ENCODE data around the gene CEP290. TPM values are rescaled to one million over a fixed set of nuclear protein-coding genes. Genes with fewer than 3 reads are reported as not detected.

Gene CEP290
- total RNA-seq, 5 donors from 2014 or later (not counting 1 experiment from before 2014, with no cell fraction given): 18.5 to 22.6 (median 20.8) TPM

GRCh38 chr12:88132392-88132791, 9.5 kb downstream of the CEP290 start:
- peaks cover 0 to 3% (median 0%) of the 10 kb centered on the region in 3 donors for H3K4me1 Mint-ChIP-seq
- CTCF ChIA-PET: no interaction called here
- no peak overlapping the region for H3K27ac Mint-ChIP-seq
- Histone ChIP-seq H3K4me1 (ENCODE audit: control insufficient read depth in 1 of 2, extremely low read depth in 1 of 2, insufficient read depth in 2 of 2, low read length in 2 of 2) (no peaks in the 10 kb centered on the region), H3K36me3 (ENCODE audit: control insufficient read depth in 2 of 2, extremely low read depth in 1 of 2, insufficient read depth in 1 of 2, low read length in 1 of 2) (peaks cover 0 to 10% of the 10 kb centered on the region in 2 donors), H3K27ac (ENCODE audit: low read length) (no peak overlapping the region), H3K9me3 (no peaks in the 10 kb centered on the region), H3K27me3 (replicated peaks in 1 of 2; ENCODE audit: control insufficient read depth in 2 of 2, extremely low read depth in 1 of 2, insufficient read depth in 2 of 2, low read length in 1 of 2) (no peaks in the 10 kb centered on the region), H3K4me3 (ENCODE audit: control insufficient read depth in 1 of 2, extremely low read depth in 1 of 2, low read length in 1 of 2) (no peak overlapping the region)
- ATAC-seq (replicated peaks in 1 of 4) (no peak), DNase-seq (no peak)
- H3K4me3 Mint-ChIP-seq: no peak overlapping the region
- POLR2A ChIA-PET: no interaction called here
- no peaks in the 10 kb centered on the region for H3K27me3 Mint-ChIP-seq
- H3K36me3 Mint-ChIP-seq: peaks cover 48% of the 10 kb centered on the region
- H3K9me3 Mint-ChIP-seq: no peaks in the 10 kb centered on the region

GRCh38 chr12:88127855-88128254, 14.0 kb downstream of the CEP290 start:
- DNase-seq (no peak), ATAC-seq (replicated peaks in 1 of 4) (no peak)
- POLR2A ChIA-PET: no interaction called here
- Mint-ChIP-seq H3K27ac (no peak overlapping the region), H3K9me3 (no peaks in the 10 kb centered on the region), H3K27me3 (no peaks in the 10 kb centered on the region), H3K4me3 (no peak overlapping the region), H3K4me1 (no peaks in the 10 kb centered on the region), H3K36me3 (peaks cover 24% of the 10 kb centered on the region)
- no CpG with 5 or more reads among the region's 3 CpGs for WGBS (ENCODE audit: insufficient coverage)
- H3K36me3 ChIP-seq (ENCODE audit: control insufficient read depth in 2 of 2, extremely low read depth in 1 of 2, insufficient read depth in 1 of 2, low read length in 1 of 2): peaks cover 0 to 21% of the 10 kb centered on the region in 2 donors
- CTCF ChIA-PET: no interaction called here
- H3K27ac ChIP-seq (ENCODE audit: low read length): no peak overlapping the region
- no peaks in the 10 kb centered on the region for H3K9me3 ChIP-seq
- H3K4me3 ChIP-seq (ENCODE audit: control insufficient read depth in 1 of 2, extremely low read depth in 1 of 2, low read length in 1 of 2): no peak overlapping the region
- H3K27me3 ChIP-seq (replicated peaks in 1 of 2; ENCODE audit: control insufficient read depth in 2 of 2, extremely low read depth in 1 of 2, insufficient read depth in 2 of 2, low read length in 1 of 2): no peaks in the 10 kb centered on the region
- no peaks in the 10 kb centered on the region for H3K4me1 ChIP-seq (ENCODE audit: control insufficient read depth in 1 of 2, extremely low read depth in 1 of 2, insufficient read depth in 2 of 2, low read length in 2 of 2)

DNA sequence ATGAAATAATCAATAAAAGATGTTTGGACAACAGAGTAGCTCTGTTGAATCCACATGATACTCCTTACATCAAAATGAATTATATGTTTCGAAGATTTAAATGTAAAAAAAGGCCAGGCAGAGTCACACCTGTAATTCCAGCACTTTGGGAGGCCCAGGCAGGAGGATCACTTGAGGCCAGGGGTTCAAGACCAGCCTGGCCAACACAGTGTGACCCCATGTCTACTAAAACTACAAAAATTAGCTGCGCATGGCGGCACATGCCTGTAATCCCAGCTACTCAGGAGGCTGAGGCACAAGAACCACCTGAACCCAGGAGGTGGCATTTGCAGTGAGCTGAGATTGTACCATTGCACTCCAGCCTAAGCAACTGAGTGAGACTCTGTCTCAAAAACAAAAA, 14.8 kb downstream of the CEP290 start:
- H3K27ac Mint-ChIP-seq: no peak overlapping the region
- H3K36me3 ChIP-seq (ENCODE audit: control insufficient read depth in 2 of 2, extremely low read depth in 1 of 2, insufficient read depth in 1 of 2, low read length in 1 of 2): peaks cover 0 to 26% of the 10 kb centered on the region in 2 donors
- H3K27me3 Mint-ChIP-seq: no peaks in the 10 kb centered on the region
- H3K27me3 ChIP-seq (replicated peaks in 1 of 2; ENCODE audit: control insufficient read depth in 2 of 2, extremely low read depth in 1 of 2, insufficient read depth in 2 of 2, low read length in 1 of 2): no peaks in the 10 kb centered on the region
- ChIA-PET POLR2A (no interaction called here), CTCF (no interaction called here)
- DNase-seq: no peak
- no peaks in the 10 kb centered on the region for H3K4me1 Mint-ChIP-seq
- 100% methylated on average over 2 of the region's 3 CpGs for WGBS (ENCODE audit: insufficient coverage)
- H3K4me3 Mint-ChIP-seq: no peak overlapping the region
- H3K27ac ChIP-seq (ENCODE audit: low read length): no peak overlapping the region
- H3K9me3 Mint-ChIP-seq: no peaks in the 10 kb centered on the region
- no peak overlapping the region for H3K4me3 ChIP-seq (ENCODE audit: control insufficient read depth in 1 of 2, extremely low read depth in 1 of 2, low read length in 1 of 2)
- H3K36me3 Mint-ChIP-seq: peaks cover 17% of the 10 kb centered on the region
- ATAC-seq (replicated peaks in 1 of 4): no peak
- no peaks in the 10 kb centered on the region for H3K4me1 ChIP-seq (ENCODE audit: control insufficient read depth in 1 of 2, extremely low read depth in 1 of 2, insufficient read depth in 2 of 2, low read length in 2 of 2)
- no peaks in the 10 kb centered on the region for H3K9me3 ChIP-seq

DNA sequence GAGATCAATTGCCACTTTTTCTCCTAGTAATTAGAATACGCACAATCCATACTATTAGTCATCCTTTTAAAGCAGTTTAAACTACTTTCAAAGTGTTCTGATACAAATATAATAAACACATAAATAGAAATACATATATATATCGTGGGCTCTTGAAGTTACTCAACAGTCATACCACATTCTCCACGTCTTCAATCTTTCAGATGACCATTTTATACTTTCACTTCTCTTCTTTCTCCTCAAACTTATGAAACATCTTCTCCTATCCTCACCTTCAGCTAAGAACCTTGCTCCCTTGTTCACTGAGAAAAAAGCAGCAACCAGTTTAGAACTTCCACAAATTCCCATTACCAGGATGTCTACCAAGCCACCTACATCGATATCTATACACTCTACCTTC, 19.2 kb downstream of the CEP290 start:
- Histone ChIP-seq H3K9me3 (no peaks in the 10 kb centered on the region), H3K27ac (ENCODE audit: low read length) (no peak overlapping the region), H3K4me1 (ENCODE audit: control insufficient read depth in 1 of 2, extremely low read depth in 1 of 2, insufficient read depth in 2 of 2, low read length in 2 of 2) (no peaks in the 10 kb centered on the region), H3K4me3 (ENCODE audit: control insufficient read depth in 1 of 2, extremely low read depth in 1 of 2, low read length in 1 of 2) (no peak overlapping the region), H3K36me3 (ENCODE audit: control insufficient read depth in 2 of 2, extremely low read depth in 1 of 2, insufficient read depth in 1 of 2, low read length in 1 of 2) (peaks cover 0 to 29% of the 10 kb centered on the region in 2 donors), H3K27me3 (replicated peaks in 1 of 2; ENCODE audit: control insufficient read depth in 2 of 2, extremely low read depth in 1 of 2, insufficient read depth in 2 of 2, low read length in 1 of 2) (no peaks in the 10 kb centered on the region)
- H3K9me3 Mint-ChIP-seq: no peaks in the 10 kb centered on the region
- no peaks in the 10 kb centered on the region for H3K27me3 Mint-ChIP-seq
- H3K4me1 Mint-ChIP-seq: no peaks in the 10 kb centered on the region
- ATAC-seq (replicated peaks in 1 of 4): no peak
- no peak for DNase-seq
- H3K4me3 Mint-ChIP-seq: no peak overlapping the region
- ChIA-PET CTCF (no interaction called here), POLR2A (no interaction called here)
- peaks cover 9% of the 10 kb centered on the region for H3K36me3 Mint-ChIP-seq
- H3K27ac Mint-ChIP-seq: no peak overlapping the region
- WGBS (ENCODE audit: insufficient coverage): no CpG with 5 or more reads among the region's 4 CpGs

DNA sequence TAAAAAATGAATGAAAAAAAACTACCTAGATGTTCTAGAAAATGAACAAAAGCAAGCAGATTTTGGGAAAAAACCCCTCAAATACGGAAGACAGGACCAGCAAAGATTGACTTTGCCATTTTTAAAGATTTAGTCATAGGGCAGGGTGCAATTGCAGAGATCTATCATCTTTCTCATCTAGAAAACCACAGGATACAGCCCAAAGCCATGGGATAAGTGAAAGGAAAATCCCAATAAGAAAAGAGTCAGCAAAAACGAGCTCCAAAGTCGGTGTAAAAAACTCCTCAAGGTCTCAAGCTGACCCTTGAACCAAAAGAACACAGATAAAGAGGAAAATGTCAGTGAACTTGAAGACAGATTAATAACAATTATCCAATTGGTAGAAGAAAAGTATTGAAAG, 28.0 kb downstream of the CEP290 start:
- no peaks in the 10 kb centered on the region for H3K27me3 Mint-ChIP-seq
- no peaks in the 10 kb centered on the region for H3K9me3 Mint-ChIP-seq
- peak overlapping the region in 1 of 2 donors; percentile 13 for H3K27ac Mint-ChIP-seq
- H3K4me1 ChIP-seq (ENCODE audit: control insufficient read depth in 1 of 2, extremely low read depth in 1 of 2, insufficient read depth in 2 of 2, low read length in 2 of 2): no peaks in the 10 kb centered on the region
- no peak overlapping the region for H3K27ac ChIP-seq (ENCODE audit: low read length)
- peaks cover 0 to 42% of the 10 kb centered on the region in 2 donors for H3K36me3 ChIP-seq (ENCODE audit: control insufficient read depth in 2 of 2, extremely low read depth in 1 of 2, insufficient read depth in 1 of 2, low read length in 1 of 2)
- no peak overlapping the region for H3K4me3 ChIP-seq (ENCODE audit: control insufficient read depth in 1 of 2, extremely low read depth in 1 of 2, low read length in 1 of 2)
- DNase-seq (no peak), ATAC-seq (replicated peaks in 1 of 4) (no peak)
- no peak overlapping the region for H3K4me3 Mint-ChIP-seq
- no peaks in the 10 kb centered on the region for H3K27me3 ChIP-seq (replicated peaks in 1 of 2; ENCODE audit: control insufficient read depth in 2 of 2, extremely low read depth in 1 of 2, insufficient read depth in 2 of 2, low read length in 1 of 2)
- ChIA-PET CTCF (no interaction called here), POLR2A (no interaction called here)
- peaks cover 0 to 2% (median 2%) of the 10 kb centered on the region in 3 donors for H3K4me1 Mint-ChIP-seq
- no peaks in the 10 kb centered on the region for H3K9me3 ChIP-seq
- peaks cover 47% of the 10 kb centered on the region for H3K36me3 Mint-ChIP-seq
- WGBS (ENCODE audit: insufficient coverage): no CpG with 5 or more reads among the region's 3 CpGs

- Histone ChIP-seq H3K27ac (ENCODE audit: low read length) (no peak overlapping the region), H3K4me1 (ENCODE audit: control insufficient read depth in 1 of 2, extremely low read depth in 1 of 2, insufficient read depth in 2 of 2, low read length in 2 of 2) (no peaks in the 10 kb centered on the region), H3K27me3 (replicated peaks in 1 of 2; ENCODE audit: control insufficient read depth in 2 of 2, extremely low read depth in 1 of 2, insufficient read depth in 2 of 2, low read length in 1 of 2) (no peaks in the 10 kb centered on the region), H3K4me3 (ENCODE audit: control insufficient read depth in 1 of 2, extremely low read depth in 1 of 2, low read length in 1 of 2) (no peak overlapping the region), H3K9me3 (no peaks in the 10 kb centered on the region), H3K36me3 (ENCODE audit: control insufficient read depth in 2 of 2, extremely low read depth in 1 of 2, insufficient read depth in 1 of 2, low read length in 1 of 2) (peaks cover 0 to 34% of the 10 kb centered on the region in 2 donors)
- no peaks in the 10 kb centered on the region for H3K27me3 Mint-ChIP-seq
- H3K9me3 Mint-ChIP-seq: no peaks in the 10 kb centered on the region
- POLR2A ChIA-PET: no interaction called here
- peaks cover 0 to 2% (median 2%) of the 10 kb centered on the region in 3 donors for H3K4me1 Mint-ChIP-seq
- ATAC-seq (replicated peaks in 1 of 4) (no peak), DNase-seq (peak in 1 of 35 experiments; percentile 47)
- no peak overlapping the region for H3K4me3 Mint-ChIP-seq
- H3K27ac Mint-ChIP-seq: peak overlapping the region in 1 of 2 donors; percentile 40
- WGBS (ENCODE audit: insufficient coverage): no CpG with 5 or more reads among the region's 1 CpG
- H3K36me3 Mint-ChIP-seq: peaks cover 48% of the 10 kb centered on the region
- CTCF ChIA-PET: interaction anchor here in 1 of 2 donors (0.6 kb wide), 1 partner anchor 18 kb away, joined by 3 read pairs; no protein-coding TSS in a partner anchor
Measured at GRCh38 chr12:88111074-88111652, 30.7 kb downstream of the CEP290 start.

- WGBS (ENCODE audit: insufficient coverage): no CpG with 5 or more reads among the region's 2 CpGs
- CTCF ChIA-PET: no interaction called here
- Histone ChIP-seq H3K4me3 (ENCODE audit: control insufficient read depth in 1 of 2, extremely low read depth in 1 of 2, low read length in 1 of 2) (no peak overlapping the region), H3K27ac (ENCODE audit: low read length) (no peak overlapping the region), H3K27me3 (replicated peaks in 1 of 2; ENCODE audit: control insufficient read depth in 2 of 2, extremely low read depth in 1 of 2, insufficient read depth in 2 of 2, low read length in 1 of 2) (no peaks in the 10 kb centered on the region), H3K9me3 (no peaks in the 10 kb centered on the region), H3K36me3 (ENCODE audit: control insufficient read depth in 2 of 2, extremely low read depth in 1 of 2, insufficient read depth in 1 of 2, low read length in 1 of 2) (peaks cover 0 to 38% of the 10 kb centered on the region in 2 donors), H3K4me1 (ENCODE audit: control insufficient read depth in 1 of 2, extremely low read depth in 1 of 2, insufficient read depth in 2 of 2, low read length in 2 of 2) (no peaks in the 10 kb centered on the region)
- peaks cover 52% of the 10 kb centered on the region for H3K36me3 Mint-ChIP-seq
- POLR2A ChIA-PET: no interaction called here
- ATAC-seq (replicated peaks in 1 of 4) (no peak), DNase-seq (no peak)
- H3K27me3 Mint-ChIP-seq: no peaks in the 10 kb centered on the region
- no peak overlapping the region for H3K27ac Mint-ChIP-seq
- H3K4me1 Mint-ChIP-seq: peaks cover 0 to 2% (median 2%) of the 10 kb centered on the region in 3 donors
- no peaks in the 10 kb centered on the region for H3K9me3 Mint-ChIP-seq
- no peak overlapping the region for H3K4me3 Mint-ChIP-seq
Measured at GRCh38 chr12:88108021-88108420, 33.9 kb downstream of the CEP290 start.

Measured in T-cell (primary cell).